Activated CD8-positive, alpha-beta T cell treated with anti-CD3 and anti-CD28 coated beads for 36 hours (primary cell): ENCODE measurements around the gene LRRC40. TPM values are rescaled to one million over a fixed set of nuclear protein-coding genes. Genes with fewer than 3 reads are reported as not detected.
A peak's percentile ranks its signal among the peaks of the same experiment; 100 is the strongest.

Experiments used
- ATAC-seq: fragments of 200-7000 bp; cut with Tn5 transposase; one replicate; pipeline ENCODE4 v1.10.0; 2021; ENCODE audit warnings: mild to moderate bottlenecking, moderate library complexity
- CTCF ChIA-PET: fragments of 350-600 bp; sonication (Branson Sonifier 250); formaldehyde crosslinking; loops from one replicate; lab custom pipeline; 2021; ENCODE audit warnings: antibody characterized with exemption; lab: Charles Lee
- POLR2A ChIA-PET: fragments of 350-600 bp; sonication (Branson Sonifier 250); formaldehyde crosslinking; loops from one replicate; lab custom pipeline; 2021; ENCODE audit warnings: antibody characterized with exemption; lab: Charles Lee
- DNase-seq: peaks from one replicate; pipeline ENCODE4 v3.0.0-alpha.2; 2020
- H3K27ac Mint-ChIP-seq: one replicate; pipeline ENCODE4 v1.8.0; 2021; ENCODE audit warnings: mild to moderate bottlenecking, mixed read lengths
- H3K27me3 Mint-ChIP-seq: one replicate; pipeline ENCODE4 v1.8.0; 2021; ENCODE audit warnings: mixed read lengths
- H3K36me3 Mint-ChIP-seq: one replicate; pipeline ENCODE4 v1.8.0; 2021; ENCODE audit warnings: low read depth, mixed read lengths
- H3K4me1 Mint-ChIP-seq: one replicate; pipeline ENCODE4 v1.8.0; 2021; ENCODE audit warnings: low read depth, mixed read lengths
- H3K4me3 Mint-ChIP-seq: one replicate; pipeline ENCODE4 v1.8.0; 2021; ENCODE audit warnings: mild to moderate bottlenecking, moderate library complexity, mixed read lengths
- H3K9me3 Mint-ChIP-seq: one replicate; pipeline ENCODE4 v1.8.0; 2021; ENCODE audit warnings: mixed read lengths
- intact Hi-C: fragments of 100-400 bp; cut with micrococcal nuclease; formaldehyde crosslinking; loops from one replicate; pipeline ENCODE4 v1.10.0; 2022
- total RNA-seq, 2 experiments: library from RNA; stranded (reverse); gene quantifications; one replicate each; pipeline ENCODE4 v1.2.3, GENCODE V29; 2021
- TF ChIP-seq, protein P1 (sequence below): fragments of 200-600 bp; IDR thresholded peaks from one replicate; pipeline ENCODE4 v1.8.0; 2022; ENCODE audit warnings: antibody characterized with exemption, mild to moderate bottlenecking

Gene LRRC40
- total RNA-seq, 2 experiments from 2014 or later = 20.9 to 21.0 TPM

DNA sequence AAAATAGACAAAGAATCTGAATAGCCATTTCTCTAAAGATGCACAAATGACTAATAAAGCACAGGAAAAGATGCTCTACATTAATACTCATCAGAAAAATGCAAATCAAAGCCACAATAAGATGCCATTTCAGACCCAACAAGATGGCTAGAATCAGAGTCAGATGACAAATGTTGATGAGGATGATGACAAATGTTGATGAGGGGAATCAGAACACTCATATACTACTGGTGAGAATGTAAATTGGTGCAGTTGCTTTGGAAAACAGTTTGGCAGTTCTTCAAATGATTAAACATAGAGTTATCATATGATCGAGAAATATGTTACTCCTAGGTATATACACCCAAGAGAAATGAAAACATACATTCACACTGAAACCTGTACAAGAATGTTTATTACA is 33.9 kb downstream of the LRRC40 start:
- H3K27me3 Mint-ChIP-seq = no peaks in the 10 kb centered on the region
- ChIA-PET POLR2A (no interaction called here), CTCF (no interaction called here)
- H3K27ac Mint-ChIP-seq = no peak overlapping the region
- ATAC-seq (no peak), DNase-seq (no peak)
- H3K4me1 Mint-ChIP-seq = peaks cover 4% of the 10 kb centered on the region
- no peak overlapping the region for H3K4me3 Mint-ChIP-seq
- intact Hi-C loops = no loop called here
- H3K9me3 Mint-ChIP-seq = no peaks in the 10 kb centered on the region
- peaks cover 18% of the 10 kb centered on the region for H3K36me3 Mint-ChIP-seq
- TF ChIP-seq, protein P1, sequence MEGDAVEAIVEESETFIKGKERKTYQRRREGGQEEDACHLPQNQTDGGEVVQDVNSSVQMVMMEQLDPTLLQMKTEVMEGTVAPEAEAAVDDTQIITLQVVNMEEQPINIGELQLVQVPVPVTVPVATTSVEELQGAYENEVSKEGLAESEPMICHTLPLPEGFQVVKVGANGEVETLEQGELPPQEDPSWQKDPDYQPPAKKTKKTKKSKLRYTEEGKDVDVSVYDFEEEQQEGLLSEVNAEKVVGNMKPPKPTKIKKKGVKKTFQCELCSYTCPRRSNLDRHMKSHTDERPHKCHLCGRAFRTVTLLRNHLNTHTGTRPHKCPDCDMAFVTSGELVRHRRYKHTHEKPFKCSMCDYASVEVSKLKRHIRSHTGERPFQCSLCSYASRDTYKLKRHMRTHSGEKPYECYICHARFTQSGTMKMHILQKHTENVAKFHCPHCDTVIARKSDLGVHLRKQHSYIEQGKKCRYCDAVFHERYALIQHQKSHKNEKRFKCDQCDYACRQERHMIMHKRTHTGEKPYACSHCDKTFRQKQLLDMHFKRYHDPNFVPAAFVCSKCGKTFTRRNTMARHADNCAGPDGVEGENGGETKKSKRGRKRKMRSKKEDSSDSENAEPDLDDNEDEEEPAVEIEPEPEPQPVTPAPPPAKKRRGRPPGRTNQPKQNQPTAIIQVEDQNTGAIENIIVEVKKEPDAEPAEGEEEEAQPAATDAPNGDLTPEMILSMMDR = no peak

DNA sequence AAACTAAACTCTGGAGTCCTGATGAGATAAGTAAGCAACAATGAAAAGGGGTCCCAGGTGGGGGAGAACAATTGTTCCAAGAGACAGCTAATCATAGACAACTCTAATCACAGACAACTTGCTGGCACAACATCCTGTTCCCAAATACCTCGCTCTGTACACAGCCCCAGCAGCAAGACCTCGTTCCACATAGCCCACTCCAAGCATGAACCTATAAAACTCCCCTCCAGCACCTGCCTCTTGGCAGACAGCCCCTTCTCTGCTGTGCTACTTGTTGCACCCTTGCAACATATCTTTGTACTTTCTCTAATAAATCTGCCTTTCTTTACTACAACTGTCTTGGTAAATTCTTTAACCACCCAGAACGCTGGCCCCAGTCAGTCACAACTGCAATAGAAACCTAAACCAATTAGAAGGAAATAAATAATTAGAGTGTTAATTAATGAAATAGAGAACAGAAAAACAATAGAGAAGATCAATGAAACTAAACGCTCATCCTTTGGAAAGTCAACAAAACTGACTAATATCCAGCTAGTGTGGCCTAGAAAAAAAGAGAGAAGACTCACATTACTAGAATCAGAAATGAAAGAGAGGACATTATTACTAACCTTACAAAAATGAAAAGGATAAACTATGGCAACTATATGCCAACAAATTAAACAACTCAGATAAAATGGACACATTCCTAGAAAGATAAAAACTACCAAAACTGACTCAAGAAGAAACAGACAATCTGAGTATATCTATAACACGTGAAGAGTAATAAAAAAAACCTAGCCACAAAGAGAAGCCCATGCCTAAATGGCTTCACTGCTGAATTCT is 36.1 kb downstream of the LRRC40 start:
- Mint-ChIP-seq H3K4me1 (peaks cover 4% of the 10 kb centered on the region), H3K9me3 (no peaks in the 10 kb centered on the region), H3K4me3 (no peak overlapping the region), H3K27ac (no peak overlapping the region), H3K36me3 (peaks cover 17% of the 10 kb centered on the region), H3K27me3 (no peaks in the 10 kb centered on the region)
- ATAC-seq (no peak), DNase-seq (no peak)
- TF ChIP-seq, protein P1 = no peak
- CTCF ChIA-PET = no interaction called here
- intact Hi-C loops = no loop called here
- POLR2A ChIA-PET = no interaction called here

DNA sequence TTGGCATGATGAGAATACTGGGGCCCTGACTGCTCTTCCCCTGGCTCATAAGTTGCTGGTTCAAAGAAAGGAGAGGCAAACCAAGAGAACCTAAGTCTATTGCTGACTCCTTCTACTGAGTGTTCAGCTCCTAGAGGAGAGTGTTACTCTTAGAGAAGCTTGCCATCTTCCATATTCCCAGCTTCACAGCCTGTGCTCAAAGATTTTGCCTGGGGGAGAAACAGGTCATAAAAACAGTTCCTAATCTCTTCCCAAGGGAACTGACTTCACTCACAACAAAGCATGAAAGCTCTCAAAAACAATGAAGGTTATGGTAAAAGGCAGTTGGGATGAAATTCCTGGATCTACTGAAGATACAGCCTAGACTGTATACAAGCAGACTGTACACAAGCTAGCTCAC is 37.1 kb downstream of the LRRC40 start:
- no peak overlapping the region for H3K4me3 Mint-ChIP-seq
- DNase-seq = no peak
- no peaks in the 10 kb centered on the region for H3K9me3 Mint-ChIP-seq
- H3K4me1 Mint-ChIP-seq = peaks cover 4% of the 10 kb centered on the region
- TF ChIP-seq, protein P1 = no peak
- no peak overlapping the region for H3K27ac Mint-ChIP-seq
- CTCF ChIA-PET = no interaction called here
- POLR2A ChIA-PET = interaction anchor here (0.6 kb wide), 1 partner anchor 101 kb away, joined by 3 read pairs; no protein-coding TSS in a partner anchor
- intact Hi-C loops = no loop called here
- ATAC-seq = no peak
- H3K36me3 Mint-ChIP-seq = peaks cover 16% of the 10 kb centered on the region
- no peaks in the 10 kb centered on the region for H3K27me3 Mint-ChIP-seq

DNA sequence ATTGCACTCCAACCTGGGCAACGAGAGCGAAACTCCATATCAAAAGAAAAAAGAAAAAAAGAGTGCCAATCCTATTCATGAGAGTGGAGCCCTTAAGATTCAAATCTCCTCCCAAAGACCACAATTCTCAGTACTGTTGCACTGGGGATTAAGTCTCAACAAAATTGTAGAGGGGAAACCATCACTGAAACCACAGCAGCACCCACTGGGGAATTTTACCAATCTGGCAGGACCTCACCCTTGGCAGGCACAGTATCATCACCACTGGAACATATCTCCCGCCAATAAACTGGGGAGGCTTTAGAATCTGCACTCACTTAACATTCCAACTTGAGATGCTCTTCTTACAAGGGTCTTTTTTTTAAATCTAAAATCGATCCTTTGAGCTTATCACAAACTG is 41.0 kb downstream of the LRRC40 start:
- H3K27me3 Mint-ChIP-seq = no peaks in the 10 kb centered on the region
- POLR2A ChIA-PET = no interaction called here
- no peak for ATAC-seq
- peaks cover 2% of the 10 kb centered on the region for H3K4me1 Mint-ChIP-seq
- intact Hi-C loops = no loop called here
- TF ChIP-seq, protein P1 = no peak
- no peak overlapping the region for H3K4me3 Mint-ChIP-seq
- no peaks in the 10 kb centered on the region for H3K9me3 Mint-ChIP-seq
- CTCF ChIA-PET = no interaction called here
- H3K27ac Mint-ChIP-seq = no peak overlapping the region
- DNase-seq = no peak
- H3K36me3 Mint-ChIP-seq = peaks cover 16% of the 10 kb centered on the region

DNA sequence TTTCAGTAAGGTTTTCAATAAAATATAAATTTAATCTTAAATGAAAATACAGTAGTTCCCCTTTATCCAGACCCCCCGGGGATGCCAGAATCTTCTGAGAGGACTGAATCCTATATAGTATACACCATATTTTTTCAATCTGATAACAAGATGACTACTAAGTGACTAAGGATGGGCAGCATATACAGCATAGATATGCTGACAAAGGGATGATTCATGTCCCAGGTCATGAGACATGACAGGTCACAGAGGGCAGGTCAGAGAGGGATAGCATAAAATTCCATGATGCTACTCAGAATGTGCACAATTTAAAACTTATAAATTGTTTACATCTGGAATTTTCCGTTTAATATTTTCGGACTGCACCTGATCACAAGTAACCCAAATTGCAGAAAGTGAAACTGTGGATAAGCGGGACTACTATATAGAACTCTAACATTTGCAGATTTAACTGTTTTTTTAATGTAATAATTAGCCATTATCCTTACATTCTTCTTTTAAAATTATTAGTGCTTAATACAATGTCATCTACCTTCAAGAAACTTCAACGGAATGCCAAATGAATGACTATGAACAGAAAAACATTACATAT is 48.8 kb downstream of the LRRC40 start:
- no peaks in the 10 kb centered on the region for H3K27me3 Mint-ChIP-seq
- intact Hi-C loops = no loop called here
- POLR2A ChIA-PET = no interaction called here
- no peak overlapping the region for H3K4me3 Mint-ChIP-seq
- no peak overlapping the region for H3K27ac Mint-ChIP-seq
- H3K36me3 Mint-ChIP-seq = peaks cover 10% of the 10 kb centered on the region
- H3K4me1 Mint-ChIP-seq = no peaks in the 10 kb centered on the region
- ATAC-seq (peak; percentile 68), DNase-seq (no peak)
- CTCF ChIA-PET = no interaction called here
- TF ChIP-seq, protein P1 = no peak
- H3K9me3 Mint-ChIP-seq = no peaks in the 10 kb centered on the region
